ENCODE results near the gene TBCE. TPM values are rescaled to one million over a fixed set of nuclear protein-coding genes. Genes with fewer than 3 reads are reported as not detected.
"Not testable (repeated sequence)": the region's sequence is repeated elsewhere in the genome, so short reads cannot be mapped to it uniquely, and the experiment has no call there.

The TBCE gene
- total and polyA plus RNA-seq, 2 donors: 33.7 to 34.0 TPM

GRCh38 chr1:235366286-235366685, 941 bp upstream of the TBCE start:
- H3K27ac ChIP-seq (ENCODE audit: low read depth in 1 of 2, low read length in 1 of 2): no peak overlapping the region
- DNase-seq (ENCODE audit: low read depth in 6 of 9, low spot score in 9 of 9): no peak
- no peaks in the 10 kb centered on the region for H3K9me3 ChIP-seq (ENCODE audit: control insufficient read depth in 2 of 2, insufficient read depth in 1 of 2, low read length in 1 of 2)
- H3K27me3 ChIP-seq (ENCODE audit: control insufficient read depth in 2 of 2, insufficient read depth in 1 of 2, low read length in 1 of 2): no peaks in the 10 kb centered on the region
- 94% methylated on average over 5 of the region's 5 CpGs for WGBS
- peaks cover 0 to 4% of the 10 kb centered on the region in 2 donors for H3K4me1 ChIP-seq (ENCODE audit: control insufficient read depth in 2 of 2, insufficient read depth in 2 of 2, low read length in 2 of 2)
- H3K4me3 ChIP-seq (ENCODE audit: low read length in 2 of 2): no peak overlapping the region
- H3K36me3 ChIP-seq (ENCODE audit: control insufficient read depth in 2 of 2, insufficient read depth in 2 of 2, low read length in 1 of 2): no peaks in the 10 kb centered on the region

GRCh38 chr1:235368428-235368827, 1.2 kb downstream of the TBCE start:
- 89% methylated on average over 5 of the region's 5 CpGs for WGBS
- H3K4me1 ChIP-seq (ENCODE audit: control insufficient read depth in 2 of 2, insufficient read depth in 2 of 2, low read length in 2 of 2): peaks cover 0 to 4% of the 10 kb centered on the region in 2 donors

GRCh38 chr1:235369802-235370201, 2.6 kb downstream of the TBCE start:
- H3K9me3 ChIP-seq (ENCODE audit: control insufficient read depth in 2 of 2, insufficient read depth in 1 of 2, low read length in 1 of 2): no peaks in the 10 kb centered on the region
- over 99% methylated on average over 5 of the region's 5 CpGs for WGBS
- H3K27me3 ChIP-seq (ENCODE audit: control insufficient read depth in 2 of 2, insufficient read depth in 1 of 2, low read length in 1 of 2): no peaks in the 10 kb centered on the region
- no peak overlapping the region for H3K27ac ChIP-seq (ENCODE audit: low read depth in 1 of 2, low read length in 1 of 2)
- no peak overlapping the region for H3K4me3 ChIP-seq (ENCODE audit: low read length in 2 of 2)
- peaks cover 0 to 4% of the 10 kb centered on the region in 2 donors for H3K4me1 ChIP-seq (ENCODE audit: control insufficient read depth in 2 of 2, insufficient read depth in 2 of 2, low read length in 2 of 2)
- DNase-seq (ENCODE audit: low read depth in 6 of 9, low spot score in 9 of 9): no peak
- no peaks in the 10 kb centered on the region for H3K36me3 ChIP-seq (ENCODE audit: control insufficient read depth in 2 of 2, insufficient read depth in 2 of 2, low read length in 1 of 2)

More at GRCh38 chr1:235368428-235368827, 1.2 kb downstream of the TBCE start:
- no peaks in the 10 kb centered on the region for H3K27me3 ChIP-seq (ENCODE audit: control insufficient read depth in 2 of 2, insufficient read depth in 1 of 2, low read length in 1 of 2)
- no peaks in the 10 kb centered on the region for H3K36me3 ChIP-seq (ENCODE audit: control insufficient read depth in 2 of 2, insufficient read depth in 2 of 2, low read length in 1 of 2)
- H3K27ac ChIP-seq (ENCODE audit: low read depth in 1 of 2, low read length in 1 of 2): no peak overlapping the region
- H3K9me3 ChIP-seq (ENCODE audit: control insufficient read depth in 2 of 2, insufficient read depth in 1 of 2, low read length in 1 of 2): no peaks in the 10 kb centered on the region
- no peak overlapping the region for H3K4me3 ChIP-seq (ENCODE audit: low read length in 2 of 2)
- no peak for DNase-seq (ENCODE audit: low read depth in 6 of 9, low spot score in 9 of 9)

- WGBS: 98% methylated on average over 6 of the region's 6 CpGs
- DNase-seq (ENCODE audit: low read depth in 6 of 9, low spot score in 9 of 9): no peak
Measured at GRCh38 chr1:235375919-235376605, 8.8 kb downstream of the TBCE start.

GRCh38 chr1:235378134-235378735, 11.0 kb downstream of the TBCE start:
- 98% methylated on average over 11 of the region's 11 CpGs for WGBS
- not testable (repeated sequence) for H3K27ac ChIP-seq (ENCODE audit: low read depth in 1 of 2, low read length in 1 of 2); H3K4me3 ChIP-seq (ENCODE audit: low read length in 2 of 2); H3K4me1 ChIP-seq (ENCODE audit: control insufficient read depth in 2 of 2, insufficient read depth in 2 of 2, low read length in 2 of 2); DNase-seq (ENCODE audit: low read depth in 6 of 9, low spot score in 9 of 9); H3K9me3 ChIP-seq (ENCODE audit: control insufficient read depth in 2 of 2, insufficient read depth in 1 of 2, low read length in 1 of 2); H3K27me3 ChIP-seq (ENCODE audit: control insufficient read depth in 2 of 2, insufficient read depth in 1 of 2, low read length in 1 of 2)
- peaks cover 7 to 11% of the 10 kb centered on the region in 2 donors for H3K36me3 ChIP-seq (ENCODE audit: control insufficient read depth in 2 of 2, insufficient read depth in 2 of 2, low read length in 1 of 2)

More at GRCh38 chr1:235375919-235376605, 8.8 kb downstream of the TBCE start:
- Histone ChIP-seq H3K9me3 (ENCODE audit: control insufficient read depth in 2 of 2, insufficient read depth in 1 of 2, low read length in 1 of 2) (no peaks in the 10 kb centered on the region), H3K4me1 (ENCODE audit: control insufficient read depth in 2 of 2, insufficient read depth in 2 of 2, low read length in 2 of 2) (no peaks in the 10 kb centered on the region), H3K27me3 (ENCODE audit: control insufficient read depth in 2 of 2, insufficient read depth in 1 of 2, low read length in 1 of 2) (no peaks in the 10 kb centered on the region), H3K4me3 (ENCODE audit: low read length in 2 of 2) (no peak overlapping the region), H3K36me3 (ENCODE audit: control insufficient read depth in 2 of 2, insufficient read depth in 2 of 2, low read length in 1 of 2) (peaks cover 3 to 7% of the 10 kb centered on the region in 2 donors), H3K27ac (ENCODE audit: low read depth in 1 of 2, low read length in 1 of 2) (no peak overlapping the region)

- H3K27ac ChIP-seq (ENCODE audit: low read depth in 1 of 2, low read length in 1 of 2); H3K27me3 ChIP-seq (ENCODE audit: control insufficient read depth in 2 of 2, insufficient read depth in 1 of 2, low read length in 1 of 2); H3K4me1 ChIP-seq (ENCODE audit: control insufficient read depth in 2 of 2, insufficient read depth in 2 of 2, low read length in 2 of 2); H3K36me3 ChIP-seq (ENCODE audit: control insufficient read depth in 2 of 2, insufficient read depth in 2 of 2, low read length in 1 of 2); H3K4me3 ChIP-seq (ENCODE audit: low read length in 2 of 2); DNase-seq (ENCODE audit: low read depth in 6 of 9, low spot score in 9 of 9); H3K9me3 ChIP-seq (ENCODE audit: control insufficient read depth in 2 of 2, insufficient read depth in 1 of 2, low read length in 1 of 2): not testable (repeated sequence)
- 100% methylated on average over 1 of the region's 3 CpGs for WGBS
Measured at GRCh38 chr1:235381955-235382739, 14.9 kb downstream of the TBCE start.

- not testable (repeated sequence) for H3K27me3 ChIP-seq (ENCODE audit: control insufficient read depth in 2 of 2, insufficient read depth in 1 of 2, low read length in 1 of 2); H3K4me3 ChIP-seq (ENCODE audit: low read length in 2 of 2); H3K36me3 ChIP-seq (ENCODE audit: control insufficient read depth in 2 of 2, insufficient read depth in 2 of 2, low read length in 1 of 2); DNase-seq (ENCODE audit: low read depth in 6 of 9, low spot score in 9 of 9); H3K4me1 ChIP-seq (ENCODE audit: control insufficient read depth in 2 of 2, insufficient read depth in 2 of 2, low read length in 2 of 2); H3K9me3 ChIP-seq (ENCODE audit: control insufficient read depth in 2 of 2, insufficient read depth in 1 of 2, low read length in 1 of 2); H3K27ac ChIP-seq (ENCODE audit: low read depth in 1 of 2, low read length in 1 of 2)
- 94% methylated on average over 1 of the region's 1 CpG for WGBS
Measured at GRCh38 chr1:235385633-235386032, 18.4 kb downstream of the TBCE start.

GRCh38 chr1:235391874-235392273, 24.6 kb downstream of the TBCE start:
- 98% methylated on average over 4 of the region's 4 CpGs for WGBS
- Histone ChIP-seq H3K27me3 (ENCODE audit: control insufficient read depth in 2 of 2, insufficient read depth in 1 of 2, low read length in 1 of 2) (no peaks in the 10 kb centered on the region), H3K27ac (ENCODE audit: low read depth in 1 of 2, low read length in 1 of 2) (no peak overlapping the region), H3K4me1 (ENCODE audit: control insufficient read depth in 2 of 2, insufficient read depth in 2 of 2, low read length in 2 of 2) (no peaks in the 10 kb centered on the region), H3K9me3 (ENCODE audit: control insufficient read depth in 2 of 2, insufficient read depth in 1 of 2, low read length in 1 of 2) (peaks cover 1 to 9% of the 10 kb centered on the region in 2 donors), H3K4me3 (ENCODE audit: low read length in 2 of 2) (no peak overlapping the region), H3K36me3 (ENCODE audit: control insufficient read depth in 2 of 2, insufficient read depth in 2 of 2, low read length in 1 of 2) (no peaks in the 10 kb centered on the region)
- no peak for DNase-seq (ENCODE audit: low read depth in 6 of 9, low spot score in 9 of 9)

GRCh38 chr1:235397733-235398132, 30.5 kb downstream of the TBCE start:
- 98% methylated on average over 2 of the region's 2 CpGs for WGBS
- Histone ChIP-seq H3K9me3 (ENCODE audit: control insufficient read depth in 2 of 2, insufficient read depth in 1 of 2, low read length in 1 of 2) (no peaks in the 10 kb centered on the region), H3K27ac (ENCODE audit: low read depth in 1 of 2, low read length in 1 of 2) (no peak overlapping the region), H3K36me3 (ENCODE audit: control insufficient read depth in 2 of 2, insufficient read depth in 2 of 2, low read length in 1 of 2) (peaks cover 0 to under 1% of the 10 kb centered on the region in 2 donors), H3K4me3 (ENCODE audit: low read length in 2 of 2) (no peak overlapping the region), H3K27me3 (ENCODE audit: control insufficient read depth in 2 of 2, insufficient read depth in 1 of 2, low read length in 1 of 2) (no peaks in the 10 kb centered on the region), H3K4me1 (ENCODE audit: control insufficient read depth in 2 of 2, insufficient read depth in 2 of 2, low read length in 2 of 2) (no peaks in the 10 kb centered on the region)
- DNase-seq (ENCODE audit: low read depth in 6 of 9, low spot score in 9 of 9): no peak

Measured in thymus (tissue), 11 donors.